Activated naive CD8-positive, alpha-beta T cell treated with anti-CD3 and anti-CD28 coated beads for 36 hours (primary cell): Measurements from ENCODE around the gene TNNI3. TPM values are rescaled to one million over a fixed set of nuclear protein-coding genes. Genes with fewer than 3 reads are reported as not detected.
A peak's percentile ranks its signal among the peaks of the same experiment; 100 is the strongest.
"Not testable (repeated sequence)": the region's sequence is repeated elsewhere in the genome, so short reads cannot be mapped to it uniquely, and the experiment has no call there.

Experiments
- DNase-seq: peaks from one replicate; pipeline ENCODE4 v3.0.0; 2021
- H3K27ac Mint-ChIP-seq: one replicate; pipeline ENCODE4 v1.8.0; 2022; ENCODE audit warnings: mild to moderate bottlenecking, moderate library complexity, mixed read lengths
- H3K27me3 Mint-ChIP-seq: one replicate; pipeline ENCODE4 v1.8.0; 2022; ENCODE audit warnings: mild to moderate bottlenecking, mixed read lengths
- H3K36me3 Mint-ChIP-seq: one replicate; pipeline ENCODE4 v1.8.0; 2021; ENCODE audit warnings: mild to moderate bottlenecking, mixed read lengths
- H3K4me1 Mint-ChIP-seq: one replicate; pipeline ENCODE4 v1.8.0; 2021; ENCODE audit warnings: mixed read lengths
- H3K4me3 Mint-ChIP-seq: one replicate; pipeline ENCODE4 v1.8.0; 2022; ENCODE audit warnings: mild to moderate bottlenecking, moderate library complexity, mixed read lengths
- H3K9me3 Mint-ChIP-seq: one replicate; pipeline ENCODE4 v1.8.0; 2022; ENCODE audit warnings: mixed read lengths
- total RNA-seq, 2 experiments: library from RNA; stranded (reverse); gene quantifications; one replicate each; pipeline ENCODE4 v1.2.3, GENCODE V29; 2021

The TNNI3 gene
- under 1 TPM in 1 of 2 experiments, not detected in 1; 0.25 TPM for total RNA-seq

DNA sequence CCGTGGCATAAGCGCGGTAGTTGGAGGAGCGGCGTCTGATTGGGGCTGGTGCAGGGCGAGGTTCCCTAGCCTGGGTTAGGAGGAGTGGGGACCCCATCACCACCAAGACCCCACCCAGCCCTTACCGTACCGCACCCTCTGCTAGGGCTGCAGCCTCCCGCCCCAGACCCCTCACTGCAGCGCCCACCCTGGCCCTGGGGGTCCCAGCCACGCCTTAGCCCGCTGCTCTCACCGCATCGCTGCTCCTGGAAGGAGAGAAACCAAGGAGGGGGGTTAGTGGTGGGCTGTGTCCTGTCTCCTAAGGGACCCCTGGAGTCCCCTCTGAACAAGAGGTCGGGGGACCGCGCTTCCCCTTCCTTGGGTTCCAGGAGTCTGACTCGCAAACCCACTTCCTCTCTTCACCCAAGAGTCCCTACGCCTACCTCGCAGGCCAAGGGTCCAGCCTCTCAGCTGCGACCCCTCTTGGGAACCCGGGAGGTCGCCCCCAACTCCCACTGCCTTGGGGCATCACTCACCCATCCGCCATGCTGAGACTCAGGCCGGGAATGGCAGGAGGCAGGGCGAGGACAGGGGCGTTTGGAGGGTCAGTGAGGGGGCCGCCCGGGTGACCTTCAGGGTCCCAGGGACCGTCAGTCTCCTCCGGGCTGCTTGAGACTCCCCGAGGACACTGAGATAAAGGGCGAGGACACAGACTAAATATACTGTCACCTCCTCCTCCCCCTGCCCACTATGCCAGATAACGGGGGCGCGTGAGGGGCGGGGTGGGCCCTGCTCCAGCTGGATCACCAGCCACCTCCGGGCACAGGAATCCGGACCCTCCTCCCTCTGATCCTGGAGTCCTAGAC, at the start of gene TNNI3:
TNNI3 (minus strand) TSS at position 669 of the 845 bp plus-strand sequence; CDS start at position 526, 143 bp downstream.
- Mint-ChIP-seq H3K27me3 (peaks cover 59% of the 10 kb centered on the region), H3K4me3 (no peak within 1 kb of the TSS), H3K4me1 (peaks cover 3% of the 10 kb centered on the region), H3K27ac (no peak within 1 kb of the TSS), H3K9me3 (peaks cover 5% of the 10 kb centered on the region), H3K36me3 (peaks cover 1% of the 10 kb centered on the region)
- no peak for DNase-seq

DNA sequence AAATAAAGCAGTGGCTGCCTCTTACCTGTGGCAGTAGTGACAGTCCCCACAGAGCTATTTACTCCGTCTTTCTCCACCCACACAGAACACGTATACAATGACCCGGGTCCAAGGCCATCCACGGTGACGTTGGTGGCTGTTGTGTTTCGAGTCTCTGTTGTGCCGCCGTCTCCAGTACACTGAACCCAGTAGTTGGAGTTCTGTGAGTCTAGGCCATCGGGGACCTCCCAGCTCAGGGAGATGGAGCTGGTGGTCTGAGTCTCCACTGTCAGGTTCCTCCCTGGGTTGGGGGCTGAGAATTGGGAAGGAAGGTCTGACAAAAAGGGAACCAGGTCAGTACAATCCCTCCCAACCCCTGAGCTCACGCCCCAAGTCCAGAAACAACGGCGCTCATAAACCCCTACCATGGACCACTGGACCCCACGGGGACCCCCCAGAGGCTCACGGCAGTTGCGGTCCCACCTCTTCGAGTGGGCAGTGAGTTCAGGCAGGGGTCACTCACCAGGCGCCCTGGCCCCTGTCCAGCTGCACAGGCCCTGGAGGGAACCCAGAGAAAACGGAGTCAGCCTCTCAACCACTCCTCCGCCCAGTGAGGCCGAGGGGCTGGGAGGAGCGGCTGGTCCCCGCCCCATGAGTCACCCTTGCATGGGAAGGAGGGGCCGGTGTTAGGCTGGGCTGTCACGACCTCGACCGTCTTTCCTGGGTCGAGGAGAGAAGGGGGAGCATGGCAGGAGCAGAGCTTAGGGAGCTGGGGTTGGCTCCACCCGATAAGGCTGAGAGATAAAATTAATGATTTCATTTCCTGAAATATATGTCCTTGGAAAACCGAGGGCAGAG, 49.4 kb upstream of the TNNI3 start:
- peak overlapping the region; percentile 12 for H3K27ac Mint-ChIP-seq
- H3K27me3 Mint-ChIP-seq, result peaks cover 64% of the 10 kb centered on the region
- peaks cover 2% of the 10 kb centered on the region for H3K4me1 Mint-ChIP-seq
- peak; percentile 65 for DNase-seq
- no peaks in the 10 kb centered on the region for H3K36me3 Mint-ChIP-seq
- no peak overlapping the region for H3K4me3 Mint-ChIP-seq
- H3K9me3 Mint-ChIP-seq, result peaks cover 2% of the 10 kb centered on the region

DNA sequence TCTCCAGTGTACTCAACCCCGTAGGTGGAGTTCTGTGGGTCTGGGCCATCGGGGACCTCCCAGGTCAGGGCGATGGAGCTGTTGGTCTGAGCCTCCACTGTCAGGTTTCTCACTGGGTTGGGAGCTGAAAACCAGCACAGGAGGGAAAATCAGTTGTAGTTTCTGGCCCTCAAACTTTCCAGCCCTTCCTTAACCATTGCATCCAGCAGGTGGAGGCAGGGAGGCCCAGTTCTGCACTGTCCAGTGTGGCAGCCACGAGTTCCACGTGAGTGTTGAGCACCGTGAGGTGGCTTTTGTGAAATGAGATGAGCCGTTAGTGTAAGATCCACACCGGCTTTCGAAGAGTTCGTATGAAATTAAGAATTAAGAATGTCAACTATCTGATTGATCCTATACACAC, 44.7 kb upstream of the TNNI3 start:
- H3K4me3 Mint-ChIP-seq, H3K36me3 Mint-ChIP-seq, DNase-seq, H3K9me3 Mint-ChIP-seq, H3K27ac Mint-ChIP-seq, H3K4me1 Mint-ChIP-seq: not testable (repeated sequence)
- peaks cover 70% of the 10 kb centered on the region for H3K27me3 Mint-ChIP-seq

DNA sequence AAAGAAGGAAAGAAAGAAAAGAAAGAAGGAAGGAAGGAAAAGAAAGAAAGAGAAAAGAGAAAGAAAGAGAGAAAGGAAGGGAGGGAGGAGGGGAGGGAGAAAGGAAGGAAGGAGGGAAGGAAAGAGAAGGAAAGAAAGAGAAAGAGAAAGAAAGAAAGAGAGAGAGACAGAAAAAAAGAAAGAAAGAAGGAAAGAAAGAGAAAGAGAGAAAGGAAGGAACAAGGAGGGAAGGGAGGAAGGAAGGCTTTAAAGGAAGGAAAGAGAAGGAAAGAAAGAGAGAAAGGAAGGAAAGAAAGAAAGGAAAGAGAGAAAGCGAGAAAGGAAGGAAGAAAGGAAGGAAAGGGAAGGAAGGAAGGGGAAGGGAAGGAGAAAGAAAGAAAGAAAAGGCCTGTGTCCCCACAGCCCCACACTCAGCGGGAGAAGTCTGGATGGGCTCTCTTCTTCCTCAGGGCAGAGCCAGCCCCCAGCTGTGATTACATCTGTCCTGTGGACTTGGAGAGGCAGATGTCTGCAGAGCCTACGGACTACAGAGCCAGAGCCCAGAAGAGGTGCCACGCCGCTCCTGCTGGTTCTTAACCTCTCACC, 42.2 kb upstream of the TNNI3 start:
- Mint-ChIP-seq H3K36me3 (no peaks in the 10 kb centered on the region), H3K4me1 (no peaks in the 10 kb centered on the region), H3K4me3 (no peak overlapping the region), H3K27ac (no peak overlapping the region), H3K27me3 (peaks cover 48% of the 10 kb centered on the region), H3K9me3 (no peaks in the 10 kb centered on the region)
- no peak for DNase-seq

DNA sequence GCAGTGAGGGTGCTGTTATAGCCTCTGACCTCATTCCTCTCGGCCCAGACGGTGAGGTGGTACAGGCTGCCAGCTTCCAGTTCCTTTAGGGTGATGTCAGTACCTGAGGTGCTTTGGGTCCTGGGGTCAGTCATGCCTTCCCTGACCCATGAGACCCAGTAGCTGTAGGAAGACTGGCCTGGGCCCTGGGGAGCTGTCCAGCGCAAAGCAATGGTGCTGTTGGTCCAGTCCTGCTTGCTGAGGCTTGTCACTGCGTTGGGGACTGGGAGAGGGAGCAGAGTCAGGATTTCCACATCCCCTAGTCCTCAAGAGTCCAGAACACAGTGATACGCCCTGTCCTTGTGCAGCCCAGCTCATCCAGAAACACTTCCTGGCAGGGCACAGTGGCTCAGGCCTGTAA, 41.1 kb upstream of the TNNI3 start:
- no peak overlapping the region for H3K4me3 Mint-ChIP-seq
- H3K27ac Mint-ChIP-seq, result no peak overlapping the region
- H3K27me3 Mint-ChIP-seq, result peaks cover 42% of the 10 kb centered on the region
- no peaks in the 10 kb centered on the region for H3K36me3 Mint-ChIP-seq
- H3K9me3 Mint-ChIP-seq, result no peaks in the 10 kb centered on the region
- no peaks in the 10 kb centered on the region for H3K4me1 Mint-ChIP-seq
- DNase-seq, result no peak

DNA sequence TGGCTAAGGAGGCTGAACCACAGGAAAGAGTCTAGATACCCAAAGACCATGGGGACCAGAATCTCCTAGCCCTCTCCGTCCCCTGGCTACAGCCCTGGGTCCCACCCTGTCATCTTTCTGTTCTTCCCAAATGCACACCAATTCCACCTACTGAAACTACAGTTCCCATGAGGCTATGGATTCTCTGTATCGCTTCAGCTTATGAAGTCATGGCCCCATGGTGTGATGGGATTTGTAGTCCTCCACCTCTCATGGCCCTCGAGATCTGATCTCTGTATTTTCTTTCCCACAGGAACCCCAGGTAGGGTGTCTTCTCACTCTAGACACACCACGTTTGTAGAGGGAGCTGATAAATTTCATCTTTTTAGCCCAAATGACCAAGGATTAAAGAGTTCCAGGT, 40.0 kb upstream of the TNNI3 start:
- H3K27me3 Mint-ChIP-seq, result peaks cover 43% of the 10 kb centered on the region
- no peak for DNase-seq
- H3K36me3 Mint-ChIP-seq, result no peaks in the 10 kb centered on the region
- no peaks in the 10 kb centered on the region for H3K4me1 Mint-ChIP-seq
- H3K9me3 Mint-ChIP-seq, result no peaks in the 10 kb centered on the region
- H3K4me3 Mint-ChIP-seq, result no peak overlapping the region
- no peak overlapping the region for H3K27ac Mint-ChIP-seq

DNA sequence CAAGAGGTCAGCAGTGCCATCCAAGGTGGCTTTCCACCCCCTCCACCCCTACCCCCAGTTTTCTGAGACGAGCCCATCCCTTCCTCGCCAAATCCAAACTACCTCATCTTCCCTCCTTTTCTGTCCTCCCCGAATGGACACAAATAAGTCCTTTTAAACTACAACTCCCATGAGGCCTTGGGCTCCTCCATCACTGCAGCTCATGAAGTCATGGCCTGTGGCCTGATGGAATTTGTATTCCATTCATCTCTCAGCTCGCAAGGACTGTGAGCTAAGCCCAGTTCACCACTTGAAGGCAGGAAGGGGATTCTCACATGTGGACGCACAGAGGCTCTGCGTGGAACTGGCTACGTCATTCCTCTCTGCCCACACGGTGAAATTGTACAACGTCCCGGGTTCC, 39.3 kb upstream of the TNNI3 start:
- H3K27me3 Mint-ChIP-seq, result peaks cover 40% of the 10 kb centered on the region
- H3K9me3 Mint-ChIP-seq, result no peaks in the 10 kb centered on the region
- no peaks in the 10 kb centered on the region for H3K36me3 Mint-ChIP-seq
- no peak overlapping the region for H3K27ac Mint-ChIP-seq
- no peaks in the 10 kb centered on the region for H3K4me1 Mint-ChIP-seq
- DNase-seq, result no peak
- H3K4me3 Mint-ChIP-seq, result no peak overlapping the region

DNA sequence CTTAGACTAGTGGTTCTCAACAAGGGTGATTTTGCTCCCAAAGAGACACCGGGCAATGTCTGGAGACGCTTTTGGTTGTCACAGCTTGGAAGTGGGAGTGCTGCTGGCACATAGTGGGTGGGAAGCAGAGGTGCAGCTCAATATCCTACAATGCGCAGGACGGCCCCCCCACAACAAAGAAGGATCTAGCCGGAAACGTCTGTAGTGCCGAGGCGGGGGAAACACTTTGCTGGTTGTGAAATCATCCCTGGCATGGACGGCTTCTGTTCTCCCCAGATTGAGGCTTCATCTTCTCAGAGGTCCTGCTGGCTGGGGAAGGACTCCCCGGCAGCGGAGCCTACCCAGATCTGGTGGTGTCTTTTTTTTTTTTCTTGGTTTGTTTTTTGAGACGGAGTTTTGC, 35.9 kb upstream of the TNNI3 start:
- H3K9me3 Mint-ChIP-seq, result no peaks in the 10 kb centered on the region
- DNase-seq, result no peak
- H3K4me1 Mint-ChIP-seq, result peaks cover 2% of the 10 kb centered on the region
- no peak overlapping the region for H3K27ac Mint-ChIP-seq
- peaks cover 16% of the 10 kb centered on the region for H3K27me3 Mint-ChIP-seq
- no peak overlapping the region for H3K4me3 Mint-ChIP-seq
- no peaks in the 10 kb centered on the region for H3K36me3 Mint-ChIP-seq

GRCh38 chr19:55189403-55189835, 31.9 kb upstream of the TNNI3 start:
- Mint-ChIP-seq H3K4me1 (peaks cover 2% of the 10 kb centered on the region), H3K9me3 (no peaks in the 10 kb centered on the region), H3K4me3 (no peak overlapping the region), H3K36me3 (no peaks in the 10 kb centered on the region), H3K27ac (no peak overlapping the region), H3K27me3 (peaks cover 21% of the 10 kb centered on the region)
- DNase-seq, result no peak

- no peak overlapping the region for H3K27ac Mint-ChIP-seq
- no peaks in the 10 kb centered on the region for H3K9me3 Mint-ChIP-seq
- DNase-seq, result no peak
- H3K4me1 Mint-ChIP-seq, result peaks cover 2% of the 10 kb centered on the region
- H3K36me3 Mint-ChIP-seq, result no peaks in the 10 kb centered on the region
- H3K27me3 Mint-ChIP-seq, result peaks cover 22% of the 10 kb centered on the region
- H3K4me3 Mint-ChIP-seq, result no peak overlapping the region
These were observed 31.1 kb upstream of the TNNI3 start for GRCh38 chr19:55188625-55189024.

DNA sequence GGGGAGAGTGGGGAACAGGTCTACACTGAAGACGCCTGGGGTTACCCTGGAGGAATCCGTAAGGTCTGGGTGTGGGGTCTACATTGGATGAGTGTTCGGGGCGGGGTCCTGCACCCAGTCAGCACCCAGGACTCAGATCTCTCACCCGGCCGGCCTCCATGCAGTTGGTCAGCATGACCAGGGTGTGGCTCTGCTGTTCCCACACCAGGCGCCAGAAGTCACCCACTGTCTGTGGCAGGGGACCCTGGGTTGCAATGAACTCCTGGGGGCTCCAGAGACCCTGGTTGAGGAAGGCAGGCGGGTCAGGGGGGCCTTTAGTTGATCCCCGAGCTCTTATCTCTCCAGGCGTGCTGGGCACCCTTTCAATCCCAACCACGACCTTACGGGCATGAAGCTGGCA, 28.5 kb upstream of the TNNI3 start:
- Mint-ChIP-seq H3K4me3 (no peak overlapping the region), H3K4me1 (peaks cover 2% of the 10 kb centered on the region), H3K27me3 (peaks cover 37% of the 10 kb centered on the region)

GRCh38 chr19:55181740-55182139, 24.2 kb upstream of the TNNI3 start:
- Mint-ChIP-seq H3K4me1 (peaks cover 11% of the 10 kb centered on the region), H3K9me3 (no peaks in the 10 kb centered on the region), H3K4me3 (no peak overlapping the region), H3K27ac (no peak overlapping the region), H3K36me3 (no peaks in the 10 kb centered on the region), H3K27me3 (peaks cover 77% of the 10 kb centered on the region)
- DNase-seq, result no peak

More for the DNA sequence above, 28.5 kb upstream of the TNNI3 start:
- no peak for DNase-seq
- Mint-ChIP-seq H3K9me3 (no peaks in the 10 kb centered on the region), H3K36me3 (no peaks in the 10 kb centered on the region), H3K27ac (no peak overlapping the region)

DNA sequence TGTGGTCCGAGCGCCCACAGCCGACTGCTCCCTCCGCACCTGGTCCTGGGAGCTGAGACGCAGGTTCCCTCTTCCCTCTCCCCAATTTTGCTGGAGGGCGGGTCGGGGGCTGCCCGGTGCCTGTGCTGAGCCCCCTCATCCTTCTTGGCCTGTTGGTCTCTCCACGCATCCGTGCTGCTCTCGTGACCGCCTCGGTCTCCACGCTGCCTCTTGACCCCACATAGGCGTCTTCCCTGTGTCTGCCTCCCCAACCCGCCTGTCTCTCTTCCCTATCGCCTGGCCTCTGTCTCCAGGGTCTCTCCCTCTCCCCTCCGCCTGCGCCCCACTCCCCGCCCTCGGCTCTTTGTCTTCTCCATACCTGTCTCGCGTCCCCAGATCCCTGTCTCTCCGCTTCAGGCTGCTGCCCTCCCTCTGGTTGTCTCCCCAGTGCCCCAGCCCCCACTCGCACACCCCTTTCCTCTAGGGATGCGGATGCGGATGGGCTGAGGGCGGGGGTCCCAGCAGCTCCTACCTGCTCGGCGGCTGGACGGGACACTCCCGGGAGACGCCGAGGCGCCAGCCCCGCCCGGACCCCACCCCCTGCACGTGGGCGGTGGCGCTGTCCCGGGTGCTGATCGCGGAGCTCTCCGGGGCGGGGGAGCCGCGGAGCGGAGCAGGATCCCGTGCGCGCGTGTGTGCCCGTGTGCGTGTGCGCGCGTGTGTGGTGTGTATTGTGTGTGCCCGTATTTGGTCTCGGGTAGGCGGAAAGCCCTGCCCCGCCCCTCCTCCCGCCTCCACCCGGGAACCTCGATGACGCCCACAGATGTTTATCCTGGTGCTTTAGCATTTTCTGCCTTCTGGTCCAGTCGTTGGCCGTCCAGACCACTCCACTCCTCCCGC, 22.3 kb upstream of the TNNI3 start, which contains the start of gene SYT5:
SYT5 (minus strand) TSS at position 684 of the 879 bp plus-strand sequence. CDS start 1,248 bp downstream, outside the sequence.
- peak; percentile 73 for DNase-seq
- peak within 1 kb of the TSS; percentile 15 for H3K27ac Mint-ChIP-seq
- no peaks in the 10 kb centered on the region for H3K36me3 Mint-ChIP-seq
- peak within 1 kb of the TSS; percentile 68 for H3K4me3 Mint-ChIP-seq
- H3K4me1 Mint-ChIP-seq, result peaks cover 11% of the 10 kb centered on the region
- peaks cover 2% of the 10 kb centered on the region for H3K9me3 Mint-ChIP-seq
- H3K27me3 Mint-ChIP-seq, result peaks cover 86% of the 10 kb centered on the region
